Measurements from ENCODE around the gene DSG4.

The DSG4 gene

GRCh38 chr18:31354990-31355389 lies 21.6 kb upstream of the DSG4 start:
- H4K20me1 ChIP-seq (ENCODE audit: insufficient read depth, low read length) = no peaks in the 10 kb centered on the region
- H3K36me3 ChIP-seq (ENCODE audit: insufficient read depth, low read length) = no peaks in the 10 kb centered on the region
- H3K9me3 ChIP-seq (ENCODE audit: insufficient read depth, low read length, severe bottlenecking) = no peaks in the 10 kb centered on the region
- H3K4me2 ChIP-seq (ENCODE audit: insufficient read depth, low read length) = no peak overlapping the region
- no peak overlapping the region for H3K4me3 ChIP-seq (ENCODE audit: low read depth in 1 of 2, low read length in 2 of 2)
- H3K4me1 ChIP-seq (ENCODE audit: insufficient read depth, low read length) = no peaks in the 10 kb centered on the region
- DNase-seq (no peak), ATAC-seq (ENCODE audit: insufficient read depth, low read depth) (no peak)
- TF ChIP-seq CTCF (IDR thresholded peaks at IDR 0.05; ENCODE audit: borderline replicate concordance, extremely low read depth, low read length, poor library complexity, severe bottlenecking) = no peak
- no peak for TF ChIP-seq EZH2 (IDR thresholded peaks at IDR 0.05; ENCODE audit: borderline replicate concordance, low read depth, low read length, severe bottlenecking)
- H3K27ac ChIP-seq (ENCODE audit: low read length) = no peak overlapping the region
- no peaks in the 10 kb centered on the region for H3K79me2 ChIP-seq (ENCODE audit: insufficient read depth, low read length)
- no peaks in the 10 kb centered on the region for H3K27me3 ChIP-seq (ENCODE audit: insufficient read depth, low read length, poor library complexity)
- H2AFZ ChIP-seq (ENCODE audit: low read depth, low read length) = no peak overlapping the region
- no peak overlapping the region for H3K9ac ChIP-seq (ENCODE audit: low read depth, low read length)

GRCh38 chr18:31356025-31356424 lies 20.6 kb upstream of the DSG4 start:
- H4K20me1 ChIP-seq (ENCODE audit: insufficient read depth, low read length) = no peaks in the 10 kb centered on the region
- H3K9ac ChIP-seq (ENCODE audit: low read depth, low read length) = no peak overlapping the region
- H3K9me3 ChIP-seq (ENCODE audit: insufficient read depth, low read length, severe bottlenecking) = no peaks in the 10 kb centered on the region
- ATAC-seq (ENCODE audit: insufficient read depth, low read depth) (no peak), DNase-seq (no peak)
- no peak overlapping the region for H2AFZ ChIP-seq (ENCODE audit: low read depth, low read length)
- H3K79me2 ChIP-seq (ENCODE audit: insufficient read depth, low read length) = no peaks in the 10 kb centered on the region
- no peaks in the 10 kb centered on the region for H3K27me3 ChIP-seq (ENCODE audit: insufficient read depth, low read length, poor library complexity)
- H3K4me1 ChIP-seq (ENCODE audit: insufficient read depth, low read length) = no peaks in the 10 kb centered on the region
- no peak overlapping the region for H3K4me3 ChIP-seq (ENCODE audit: low read depth in 1 of 2, low read length in 2 of 2)
- no peak overlapping the region for H3K27ac ChIP-seq (ENCODE audit: low read length)
- no peaks in the 10 kb centered on the region for H3K36me3 ChIP-seq (ENCODE audit: insufficient read depth, low read length)
- H3K4me2 ChIP-seq (ENCODE audit: insufficient read depth, low read length) = no peak overlapping the region
- TF ChIP-seq CTCF (IDR thresholded peaks at IDR 0.05; ENCODE audit: borderline replicate concordance, extremely low read depth, low read length, poor library complexity, severe bottlenecking) (no peak), EZH2 (IDR thresholded peaks at IDR 0.05; ENCODE audit: borderline replicate concordance, low read depth, low read length, severe bottlenecking) (no peak)

GRCh38 chr18:31364190-31364589 lies 12.4 kb upstream of the DSG4 start:
- Histone ChIP-seq H3K4me2 (ENCODE audit: insufficient read depth, low read length) (no peak overlapping the region), H3K9ac (ENCODE audit: low read depth, low read length) (no peak overlapping the region), H3K4me3 (ENCODE audit: low read depth in 1 of 2, low read length in 2 of 2) (no peak overlapping the region), H2AFZ (ENCODE audit: low read depth, low read length) (no peak overlapping the region), H3K4me1 (ENCODE audit: insufficient read depth, low read length) (no peaks in the 10 kb centered on the region), H3K36me3 (ENCODE audit: insufficient read depth, low read length) (no peaks in the 10 kb centered on the region), H4K20me1 (ENCODE audit: insufficient read depth, low read length) (no peaks in the 10 kb centered on the region), H3K27me3 (ENCODE audit: insufficient read depth, low read length, poor library complexity) (no peaks in the 10 kb centered on the region), H3K27ac (ENCODE audit: low read length) (no peak overlapping the region), H3K79me2 (ENCODE audit: insufficient read depth, low read length) (no peaks in the 10 kb centered on the region), H3K9me3 (ENCODE audit: insufficient read depth, low read length, severe bottlenecking) (no peaks in the 10 kb centered on the region)
- DNase-seq (no peak), ATAC-seq (ENCODE audit: insufficient read depth, low read depth) (no peak)
- TF ChIP-seq EZH2 (IDR thresholded peaks at IDR 0.05; ENCODE audit: borderline replicate concordance, low read depth, low read length, severe bottlenecking) = no peak
- TF ChIP-seq CTCF (IDR thresholded peaks at IDR 0.05; ENCODE audit: borderline replicate concordance, extremely low read depth, low read length, poor library complexity, severe bottlenecking) = no peak

- H3K79me2 ChIP-seq (ENCODE audit: insufficient read depth, low read length) = no peaks in the 10 kb centered on the region
- H3K27me3 ChIP-seq (ENCODE audit: insufficient read depth, low read length, poor library complexity) = no peaks in the 10 kb centered on the region
- H4K20me1 ChIP-seq (ENCODE audit: insufficient read depth, low read length) = no peaks in the 10 kb centered on the region
- no peak for ATAC-seq (ENCODE audit: insufficient read depth, low read depth)
- H3K9ac ChIP-seq (ENCODE audit: low read depth, low read length) = no peak overlapping the region
- H3K9me3 ChIP-seq (ENCODE audit: insufficient read depth, low read length, severe bottlenecking) = no peaks in the 10 kb centered on the region
- no peak overlapping the region for H3K4me3 ChIP-seq (ENCODE audit: low read depth in 1 of 2, low read length in 2 of 2)
- no peaks in the 10 kb centered on the region for H3K36me3 ChIP-seq (ENCODE audit: insufficient read depth, low read length)
- H3K4me1 ChIP-seq (ENCODE audit: insufficient read depth, low read length) = no peaks in the 10 kb centered on the region
- no peak overlapping the region for H2AFZ ChIP-seq (ENCODE audit: low read depth, low read length)
- H3K4me2 ChIP-seq (ENCODE audit: insufficient read depth, low read length) = no peak overlapping the region
- no peak for TF ChIP-seq CTCF (IDR thresholded peaks at IDR 0.05; ENCODE audit: borderline replicate concordance, extremely low read depth, low read length, poor library complexity, severe bottlenecking)
- TF ChIP-seq EZH2 (IDR thresholded peaks at IDR 0.05; ENCODE audit: borderline replicate concordance, low read depth, low read length, severe bottlenecking) = no peak
- no peak overlapping the region for H3K27ac ChIP-seq (ENCODE audit: low read length)
- DNase-seq = no peak
These were observed 7.1 kb upstream of the DSG4 start for GRCh38 chr18:31369478-31369877.
